ENCODE data around the gene RREB1. TPM values are rescaled to one million over a fixed set of nuclear protein-coding genes. Genes with fewer than 3 reads are reported as not detected.

Gene RREB1
- total RNA-seq, 1 donor from 2014 or later, result 74.3 TPM

- DNase-seq (ENCODE audit: low spot score), result no peak
Observed at GRCh38 chr6:7164536-7165001, 56.8 kb downstream of the RREB1 start.

GRCh38 chr6:7165002-7165889, 57.5 kb downstream of the RREB1 start:
- no peak for DNase-seq (ENCODE audit: low spot score)

GRCh38 chr6:7165890-7166267, 58.1 kb downstream of the RREB1 start:
- no peak for DNase-seq (ENCODE audit: low spot score)

- no peak for DNase-seq (ENCODE audit: low spot score)
Observed at GRCh38 chr6:7166410-7167293, 58.9 kb downstream of the RREB1 start.

DNA sequence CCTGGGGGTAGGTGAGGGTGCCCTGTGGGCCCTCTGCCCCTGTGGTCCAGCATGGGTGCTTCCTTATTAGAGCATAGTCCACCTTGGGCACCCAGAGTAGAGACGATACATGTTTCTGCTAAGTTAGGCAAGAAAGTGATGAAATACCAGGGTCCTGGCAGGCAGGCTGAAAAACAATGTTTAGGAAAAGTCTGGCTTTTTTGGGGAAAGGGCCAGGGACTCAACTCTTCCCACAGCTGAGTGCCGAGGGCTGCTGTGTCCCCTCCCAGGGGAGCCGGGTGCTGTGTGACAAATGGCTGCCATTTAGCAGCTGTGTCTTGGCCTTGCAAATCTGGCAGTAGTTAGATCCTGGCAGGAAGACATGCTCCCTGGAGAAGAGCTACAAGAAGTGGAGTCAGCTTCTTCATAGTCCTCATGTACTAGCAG, 61.5 kb downstream of the RREB1 start:
- DNase-seq (ENCODE audit: low spot score), result no peak

- DNase-seq (ENCODE audit: low spot score), result no peak
Observed at GRCh38 chr6:7170117-7170732, 62.5 kb downstream of the RREB1 start.

GRCh38 chr6:7171119-7171518, 63.4 kb downstream of the RREB1 start:
- peak; percentile 44 for DNase-seq (ENCODE audit: low spot score)

- DNase-seq (ENCODE audit: low spot score), result no peak
Observed at GRCh38 chr6:7171733-7172132, 64.0 kb downstream of the RREB1 start.

DNA sequence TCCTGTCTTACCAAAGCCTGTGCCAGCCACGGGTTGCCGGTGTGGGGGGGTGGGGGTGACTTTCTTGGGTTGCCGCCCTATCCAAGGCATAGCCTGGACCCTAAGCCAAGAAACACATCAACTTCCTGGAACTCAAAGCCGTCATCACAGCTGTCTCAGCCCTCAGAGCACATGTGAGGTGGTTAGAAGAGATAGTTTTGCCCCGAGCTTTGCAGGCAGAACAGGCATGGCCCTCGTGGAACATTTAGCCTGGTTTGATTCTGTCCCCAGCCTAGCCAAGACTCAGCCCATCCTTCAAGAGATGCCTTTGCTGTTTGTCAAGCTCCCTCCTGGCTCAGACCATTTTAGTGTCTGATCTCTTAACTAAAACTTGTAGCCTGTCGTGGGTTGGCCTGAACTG, 64.9 kb downstream of the RREB1 start:
- no peak for DNase-seq (ENCODE audit: low spot score)

- no peak for DNase-seq (ENCODE audit: low spot score)
Observed at GRCh38 chr6:7173843-7174503, 66.2 kb downstream of the RREB1 start.

DNA sequence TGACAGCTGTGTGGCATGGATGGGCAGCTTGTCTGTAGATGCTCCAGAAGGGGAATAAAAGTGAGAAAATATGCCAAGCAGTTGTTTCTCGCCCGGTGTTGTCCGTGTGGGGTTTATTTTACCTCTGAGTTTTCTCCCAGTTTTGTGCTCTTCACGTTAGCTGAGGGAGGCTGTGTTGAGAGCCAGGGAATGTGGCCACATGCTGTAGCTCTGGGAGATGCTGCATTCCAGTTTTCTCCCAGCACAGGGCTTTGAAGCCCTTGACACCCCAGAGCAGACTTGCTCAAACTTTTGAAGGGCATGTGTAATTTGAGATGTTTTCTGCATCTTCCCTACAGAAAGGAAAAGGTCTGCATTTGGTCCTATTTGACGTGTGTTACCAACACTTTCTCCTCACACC, 67.7 kb downstream of the RREB1 start:
- DNase-seq (ENCODE audit: low spot score), result no peak

- DNase-seq (ENCODE audit: low spot score), result no peak
Observed at GRCh38 chr6:7176208-7176607, 68.4 kb downstream of the RREB1 start.

GRCh38 chr6:7178280-7178679, 70.5 kb downstream of the RREB1 start:
- no peak for DNase-seq (ENCODE audit: low spot score)

- DNase-seq (ENCODE audit: low spot score), result no peak
Observed at GRCh38 chr6:7180751-7181150, 73.0 kb downstream of the RREB1 start.

GRCh38 chr6:7183707-7184106, 75.9 kb downstream of the RREB1 start:
- no peak for DNase-seq (ENCODE audit: low spot score)

- DNase-seq (ENCODE audit: low spot score), result no peak
Observed at GRCh38 chr6:7184502-7184901, 76.7 kb downstream of the RREB1 start.

DNA sequence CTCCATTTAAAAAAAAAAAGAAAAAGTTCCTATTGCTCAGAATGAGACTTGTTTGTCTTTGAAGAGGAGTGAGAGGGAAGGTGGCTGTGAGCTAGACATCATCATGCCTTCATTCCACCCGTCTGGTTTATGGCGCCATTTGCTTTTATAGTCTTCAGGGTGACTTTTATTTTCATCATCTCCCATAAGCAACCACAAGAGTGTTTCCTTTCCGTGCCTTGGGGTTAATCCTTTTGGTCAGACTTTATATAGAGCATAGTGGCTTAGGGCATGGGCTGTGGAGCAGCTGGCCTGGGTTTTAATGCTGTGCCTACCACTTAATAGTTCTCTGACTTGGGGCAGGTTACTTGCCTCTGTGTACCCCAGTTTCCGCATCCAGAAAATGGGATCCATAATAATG, 77.8 kb downstream of the RREB1 start:
- no peak for DNase-seq (ENCODE audit: low spot score)

DNA sequence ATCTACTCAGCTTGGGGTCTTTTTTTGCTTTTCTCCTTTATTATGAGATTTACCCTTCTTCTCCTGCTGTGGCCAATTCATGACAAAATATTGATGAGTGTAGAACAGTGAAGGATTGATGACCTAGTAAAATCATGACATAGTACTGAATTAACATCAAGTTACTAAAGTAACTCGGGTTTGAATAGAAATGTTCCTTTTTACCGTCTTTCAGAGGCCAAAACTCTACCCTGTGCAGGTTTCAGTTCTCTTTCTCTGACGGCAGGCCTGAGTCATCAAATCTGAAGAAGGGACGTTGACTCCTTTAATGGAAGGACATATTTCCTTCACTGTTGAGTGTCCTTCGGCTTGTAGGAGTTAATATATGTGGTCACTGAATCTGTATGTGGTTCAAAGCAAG, 80.7 kb downstream of the RREB1 start:
- DNase-seq (ENCODE audit: low spot score), result no peak

GRCh38 chr6:7189101-7189758, 81.5 kb downstream of the RREB1 start:
- no peak for DNase-seq (ENCODE audit: low spot score)

DNA sequence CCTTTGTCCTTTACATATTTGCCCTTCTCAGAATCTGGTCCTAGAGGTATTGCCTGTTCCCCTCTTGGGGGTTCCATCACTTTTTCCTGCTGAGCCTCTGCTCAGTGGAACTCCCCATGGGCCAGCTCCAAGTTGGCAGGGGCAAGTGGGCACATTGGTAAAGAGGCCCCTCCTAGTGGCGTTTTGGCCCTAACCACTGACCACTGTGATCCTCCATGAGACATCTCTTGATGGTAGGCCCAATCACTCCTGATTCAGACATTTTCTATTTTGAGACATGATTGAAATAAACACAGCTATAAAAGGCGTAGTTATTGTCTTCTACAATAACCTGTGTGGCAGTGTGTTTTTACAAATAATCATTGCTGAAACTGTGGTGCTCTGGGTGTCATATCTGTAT, 83.0 kb downstream of the RREB1 start:
- no peak for DNase-seq (ENCODE audit: low spot score)

DNA sequence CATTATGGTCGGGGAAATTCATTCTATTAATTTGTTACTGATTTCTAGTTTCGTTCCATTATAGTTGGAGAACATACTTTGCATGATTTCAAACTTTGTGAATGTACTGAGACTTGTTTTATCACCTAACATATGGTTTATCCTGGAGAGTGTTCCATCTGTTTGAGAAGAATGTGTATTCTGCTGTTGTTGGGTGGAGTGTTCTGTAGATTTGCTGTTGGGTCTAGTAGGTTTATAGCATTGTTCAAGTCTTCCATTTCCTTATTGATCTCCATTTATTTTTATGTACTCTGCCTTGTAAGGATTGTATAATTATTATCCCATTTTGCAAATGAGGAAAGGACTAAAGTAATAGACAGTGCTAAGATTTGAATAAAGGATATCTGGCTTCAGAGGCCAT, 85.4 kb downstream of the RREB1 start:
- DNase-seq (ENCODE audit: low spot score), result no peak

Data from mucosa of gallbladder (tissue), 1 donor.